Retinal pigment epithelial cell (primary cell): ENCODE measurements around the gene MBNL2.

Experiments
- DNase-seq: peaks from one replicate; pipeline ENCODE4 v3.0.0-alpha.2; 2010; ENCODE audit warnings: low read depth
- H3K4me3 ChIP-seq: 2 replicates; pipeline ENCODE4 v1.5.1; 2011; ENCODE audit warnings: mild to moderate bottlenecking, low read length, control low read depth, moderate library complexity
- CTCF ChIP-seq: conservative IDR thresholded peaks from 2 replicates; pipeline ENCODE4 v1.5.1; 2011; ENCODE audit warnings: low read depth, low read length, control low read depth, inconsistent platforms

The MBNL2 gene

GRCh38 chr13:97298816-97299215, 76.7 kb downstream of the MBNL2 start:
- DNase-seq: no peak
- H3K4me3 ChIP-seq: no peak overlapping the region
- TF ChIP-seq CTCF: no peak

DNA sequence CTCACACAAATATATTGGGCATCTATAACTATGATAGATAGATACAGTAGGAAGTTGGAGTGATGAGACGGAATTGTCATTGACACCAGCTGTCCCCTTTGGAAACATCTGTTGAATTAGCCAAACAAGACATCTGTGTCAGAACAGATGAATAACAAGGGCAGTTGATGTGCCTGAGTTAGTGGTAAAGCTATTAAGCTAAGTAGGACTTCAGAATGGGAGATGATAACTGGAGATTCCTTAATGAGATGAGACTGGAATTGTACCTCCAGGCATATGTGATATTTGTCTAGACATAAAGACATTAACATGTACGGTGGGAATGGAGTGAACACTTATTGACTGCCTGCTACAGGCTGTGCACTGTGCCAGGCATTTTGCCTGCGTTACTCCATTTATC, 78.7 kb downstream of the MBNL2 start:
- TF ChIP-seq CTCF: no peak
- no peak for DNase-seq
- no peak overlapping the region for H3K4me3 ChIP-seq

- no peak for DNase-seq
- H3K4me3 ChIP-seq: no peak overlapping the region
- TF ChIP-seq CTCF: no peak
Measured at GRCh38 chr13:97301382-97302095, 79.4 kb downstream of the MBNL2 start.

- DNase-seq: no peak
- no peak for TF ChIP-seq CTCF
- H3K4me3 ChIP-seq: no peak overlapping the region
Measured at GRCh38 chr13:97302611-97303010, 80.5 kb downstream of the MBNL2 start.

- no peak for DNase-seq
- H3K4me3 ChIP-seq: no peak overlapping the region
- no peak for TF ChIP-seq CTCF
Measured at GRCh38 chr13:97306106-97306505, 84.0 kb downstream of the MBNL2 start.

DNA sequence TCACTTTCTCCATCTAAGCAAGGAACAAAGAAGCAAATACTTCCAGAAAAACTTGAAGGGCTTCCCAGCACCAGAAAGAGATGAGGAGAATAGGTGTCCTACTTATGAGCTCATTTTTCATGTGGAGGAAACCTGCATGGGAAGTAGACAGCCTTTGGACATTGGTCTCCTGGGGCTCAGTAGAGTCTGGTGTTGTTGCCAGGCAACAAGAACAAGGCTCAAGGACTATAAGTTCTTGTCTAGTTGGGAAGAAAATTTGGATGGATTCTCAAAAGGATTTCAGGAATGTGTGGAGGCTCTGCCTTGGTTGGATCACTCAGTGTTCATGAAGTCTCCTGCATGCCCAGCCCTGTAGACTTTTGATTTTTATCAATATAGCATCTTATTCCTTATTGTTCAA, 84.5 kb downstream of the MBNL2 start:
- no peak overlapping the region for H3K4me3 ChIP-seq
- no peak for TF ChIP-seq CTCF
- no peak for DNase-seq

DNA sequence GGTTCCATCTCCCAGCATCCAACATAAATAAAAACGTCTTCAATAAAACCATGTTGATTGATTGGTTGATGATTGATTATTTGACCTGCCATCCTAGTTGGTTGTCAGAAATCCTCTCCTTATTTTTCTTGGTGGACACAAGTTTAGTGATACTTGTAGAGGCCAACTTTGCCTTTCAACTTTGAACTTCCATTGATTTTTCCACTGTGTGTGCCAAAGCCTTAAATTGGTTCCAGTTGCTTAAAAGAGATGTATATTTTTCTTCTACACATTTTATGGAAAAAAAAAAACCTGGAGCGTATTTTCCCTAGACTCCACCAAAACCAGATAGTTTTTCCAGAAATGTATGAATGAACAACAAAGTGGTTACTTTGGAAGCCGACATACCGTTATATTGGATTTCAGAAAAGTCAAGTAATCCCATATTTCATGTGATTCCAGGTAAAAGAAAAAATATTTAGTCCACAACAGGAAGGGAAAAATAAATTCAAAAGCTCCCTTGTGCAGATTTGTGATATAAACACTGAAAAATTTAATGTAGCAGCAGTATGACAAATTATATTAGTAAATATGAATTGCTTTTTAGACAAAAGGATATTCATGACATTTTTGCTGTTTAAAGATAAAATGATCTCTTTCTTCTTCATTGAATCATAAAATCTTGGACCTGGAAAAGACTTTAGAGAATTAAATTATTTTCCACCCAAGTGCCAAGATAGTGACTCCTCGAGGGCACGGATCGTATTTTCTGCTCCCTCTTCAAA, 85.2 kb downstream of the MBNL2 start:
- H3K4me3 ChIP-seq: no peak overlapping the region
- no peak for TF ChIP-seq CTCF
- no peak for DNase-seq
